NCI-H128 (cell line): ENCODE data around the gene PPP1R12B.
"Not testable (repeated sequence)": the region's sequence is repeated elsewhere in the genome, so short reads cannot be mapped to it uniquely, and the experiment has no call there.

Experiments
- DNase-seq: peaks from one replicate; lab custom pipeline; 2025; ENCODE audit not compliant: unreplicated experiment; lab: John Stamatoyannopoulos, UW

The PPP1R12B gene

GRCh38 chr1:202596638-202597037 is 248.1 kb downstream of the PPP1R12B start:
- no peak for DNase-seq

GRCh38 chr1:202597090-202597761 is 248.7 kb downstream of the PPP1R12B start:
- no peak for DNase-seq

- DNase-seq: no peak
Observed at GRCh38 chr1:202599669-202600431, 251.4 kb downstream of the PPP1R12B start.

GRCh38 chr1:202600432-202601041 is 252.0 kb downstream of the PPP1R12B start:
- no peak for DNase-seq

GRCh38 chr1:202603435-202603834 is 254.9 kb downstream of the PPP1R12B start:
- no peak for DNase-seq

- no peak for DNase-seq
Observed at GRCh38 chr1:202605515-202605914, 257.0 kb downstream of the PPP1R12B start.

- DNase-seq: not testable (repeated sequence)
Observed at GRCh38 chr1:202612036-202612435, 263.5 kb downstream of the PPP1R12B start.

GRCh38 chr1:202613571-202613970 is 265.1 kb downstream of the PPP1R12B start:
- no peak for DNase-seq

- not testable (repeated sequence) for DNase-seq
Observed at GRCh38 chr1:202614363-202615207, 266.1 kb downstream of the PPP1R12B start.

GRCh38 chr1:202615208-202615500 is 266.7 kb downstream of the PPP1R12B start:
- not testable (repeated sequence) for DNase-seq

- DNase-seq: no peak
Observed at GRCh38 chr1:202615501-202616354, 267.2 kb downstream of the PPP1R12B start.

GRCh38 chr1:202616355-202616915 is 267.9 kb downstream of the PPP1R12B start:
- DNase-seq: no peak

GRCh38 chr1:202619012-202619411 is 270.5 kb downstream of the PPP1R12B start:
- DNase-seq: not testable (repeated sequence)

GRCh38 chr1:202619505-202619904 is 271.0 kb downstream of the PPP1R12B start:
- no peak for DNase-seq

- not testable (repeated sequence) for DNase-seq
Observed at GRCh38 chr1:202620036-202620435, 271.5 kb downstream of the PPP1R12B start.

GRCh38 chr1:202621446-202621845 is 272.9 kb downstream of the PPP1R12B start:
- DNase-seq: no peak

GRCh38 chr1:202622388-202622787 is 273.9 kb downstream of the PPP1R12B start:
- DNase-seq: no peak

- DNase-seq: no peak
Observed at GRCh38 chr1:202623075-202623474, 274.6 kb downstream of the PPP1R12B start.

- not testable (repeated sequence) for DNase-seq
Observed at GRCh38 chr1:202623476-202623875, 275.0 kb downstream of the PPP1R12B start.
